Measurements from ENCODE around the gene SLC5A1. TPM values are rescaled to one million over a fixed set of nuclear protein-coding genes. Genes with fewer than 3 reads are reported as not detected.
"Not testable (repeated sequence)": the region's sequence is repeated elsewhere in the genome, so short reads cannot be mapped to it uniquely, and the experiment has no call there.

SLC5A1 gene
- total and polyA plus RNA-seq, 2 donors, result 0.24 to 0.52 TPM

- Histone ChIP-seq H3K9me3 (ENCODE audit: control insufficient read depth in 2 of 2, insufficient read depth in 1 of 2, low read length in 1 of 2) (no peaks in the 10 kb centered on the region), H3K27me3 (ENCODE audit: control insufficient read depth in 2 of 2, insufficient read depth in 1 of 2, low read length in 1 of 2) (no peaks in the 10 kb centered on the region), H3K27ac (ENCODE audit: low read depth in 1 of 2, low read length in 1 of 2) (no peak overlapping the region), H3K4me3 (ENCODE audit: low read length in 2 of 2) (no peak overlapping the region), H3K36me3 (ENCODE audit: control insufficient read depth in 2 of 2, insufficient read depth in 2 of 2, low read length in 1 of 2) (no peaks in the 10 kb centered on the region), H3K4me1 (ENCODE audit: control insufficient read depth in 2 of 2, insufficient read depth in 2 of 2, low read length in 2 of 2) (peaks cover under 1 to 1% of the 10 kb centered on the region in 2 donors)
- no peak for DNase-seq (ENCODE audit: low read depth in 6 of 9, low spot score in 9 of 9)
Measured at GRCh38 chr22:32142600-32142999, 99.5 kb downstream of the SLC5A1 start.

DNA sequence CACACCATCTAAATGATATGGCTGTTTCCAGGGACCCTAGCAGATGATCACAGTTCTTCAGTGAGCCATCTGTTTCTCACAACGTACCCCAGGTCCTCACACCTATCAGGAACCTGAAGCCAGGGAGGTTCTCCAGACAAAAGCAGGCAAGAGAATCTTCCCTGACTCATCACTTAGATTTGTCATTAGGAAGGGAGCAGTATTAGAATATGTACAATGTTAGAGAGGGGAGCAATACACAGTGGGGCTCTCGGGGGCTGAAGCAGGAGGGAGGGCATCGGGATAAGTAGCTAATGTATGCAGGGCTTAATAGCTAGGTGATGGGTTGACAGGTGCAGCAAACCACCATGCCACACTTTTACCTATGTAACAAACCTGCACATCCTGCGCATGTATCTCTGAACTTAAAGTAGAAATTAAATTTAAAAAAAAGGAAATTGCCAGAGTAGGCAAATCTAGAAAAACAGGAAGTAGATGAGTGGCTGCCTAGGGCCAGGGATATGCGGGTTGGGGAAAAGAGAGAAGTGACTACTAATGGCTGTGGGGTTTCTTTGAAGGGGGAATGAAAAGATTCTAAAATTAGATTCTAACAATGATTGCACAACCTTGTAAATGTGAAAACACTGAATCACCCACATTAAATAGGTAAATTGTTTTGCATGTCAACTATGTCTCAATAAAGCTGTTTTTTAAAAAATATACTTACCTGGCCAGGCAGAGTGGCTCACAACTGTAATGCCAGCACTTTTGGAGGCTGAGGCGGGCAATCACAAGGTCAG lies 101.6 kb downstream of the SLC5A1 start:
- H3K9me3 ChIP-seq (ENCODE audit: control insufficient read depth in 2 of 2, insufficient read depth in 1 of 2, low read length in 1 of 2), result no peaks in the 10 kb centered on the region
- H3K4me3 ChIP-seq (ENCODE audit: low read length in 2 of 2), result no peak overlapping the region
- H3K4me1 ChIP-seq (ENCODE audit: control insufficient read depth in 2 of 2, insufficient read depth in 2 of 2, low read length in 2 of 2), result no peaks in the 10 kb centered on the region
- no peaks in the 10 kb centered on the region for H3K36me3 ChIP-seq (ENCODE audit: control insufficient read depth in 2 of 2, insufficient read depth in 2 of 2, low read length in 1 of 2)
- DNase-seq (ENCODE audit: low read depth in 6 of 9, low spot score in 9 of 9), result peak in 3 of 9 donors; percentile 9 to 52 (median 10)
- no peak overlapping the region for H3K27ac ChIP-seq (ENCODE audit: low read depth in 1 of 2, low read length in 1 of 2)
- no peaks in the 10 kb centered on the region for H3K27me3 ChIP-seq (ENCODE audit: control insufficient read depth in 2 of 2, insufficient read depth in 1 of 2, low read length in 1 of 2)
- WGBS, result 33% methylated on average over 6 of the region's 6 CpGs

DNA sequence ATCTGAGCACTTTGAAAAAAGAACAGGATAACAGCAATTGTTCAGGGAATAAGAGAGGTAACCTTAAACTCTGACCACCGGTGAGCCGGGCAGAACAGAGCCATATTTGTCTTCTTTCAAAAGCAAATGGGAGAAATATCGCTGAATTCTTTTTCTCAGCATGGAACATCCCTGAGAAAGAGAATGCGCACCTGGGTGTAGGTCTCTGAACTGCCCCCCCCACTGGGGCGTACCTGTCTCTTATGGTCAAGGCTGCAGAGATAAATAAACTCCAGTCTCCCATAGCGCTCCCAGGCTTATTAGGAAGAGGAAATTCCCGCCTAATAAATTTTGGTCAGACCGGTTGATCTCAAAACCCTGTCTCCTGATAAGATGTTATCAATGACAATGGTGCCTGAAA lies 104.1 kb downstream of the SLC5A1 start:
- not testable (repeated sequence) for H3K4me1 ChIP-seq (ENCODE audit: control insufficient read depth in 2 of 2, insufficient read depth in 2 of 2, low read length in 2 of 2); H3K27me3 ChIP-seq (ENCODE audit: control insufficient read depth in 2 of 2, insufficient read depth in 1 of 2, low read length in 1 of 2); H3K9me3 ChIP-seq (ENCODE audit: control insufficient read depth in 2 of 2, insufficient read depth in 1 of 2, low read length in 1 of 2); H3K27ac ChIP-seq (ENCODE audit: low read depth in 1 of 2, low read length in 1 of 2); H3K36me3 ChIP-seq (ENCODE audit: control insufficient read depth in 2 of 2, insufficient read depth in 2 of 2, low read length in 1 of 2); H3K4me3 ChIP-seq (ENCODE audit: low read length in 2 of 2); DNase-seq (ENCODE audit: low read depth in 6 of 9, low spot score in 9 of 9)
- WGBS, result 98% methylated on average over 8 of the region's 8 CpGs

DNA sequence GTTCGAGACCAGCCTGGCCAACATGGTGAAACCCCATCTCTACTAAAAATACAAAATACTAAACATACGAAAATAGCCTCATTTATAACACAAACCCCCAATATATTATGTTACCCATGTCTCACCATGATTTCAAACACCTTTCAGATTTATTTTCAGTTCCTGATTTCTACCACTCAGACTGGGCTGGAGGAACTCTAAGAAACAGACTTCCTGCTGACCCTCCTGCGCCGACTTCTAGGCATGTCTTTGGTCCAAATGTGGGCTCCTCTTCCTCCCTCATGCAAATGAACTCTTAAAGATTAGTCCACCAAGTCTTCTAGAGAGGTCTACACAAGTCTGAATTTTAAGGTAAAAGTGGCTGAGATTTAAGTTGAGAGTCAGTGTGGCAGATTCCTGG lies 105.3 kb downstream of the SLC5A1 start:
- 86% methylated on average over 4 of the region's 4 CpGs for WGBS
- H3K4me1 ChIP-seq (ENCODE audit: control insufficient read depth in 2 of 2, insufficient read depth in 2 of 2, low read length in 2 of 2); H3K27ac ChIP-seq (ENCODE audit: low read depth in 1 of 2, low read length in 1 of 2); H3K4me3 ChIP-seq (ENCODE audit: low read length in 2 of 2); H3K27me3 ChIP-seq (ENCODE audit: control insufficient read depth in 2 of 2, insufficient read depth in 1 of 2, low read length in 1 of 2); H3K9me3 ChIP-seq (ENCODE audit: control insufficient read depth in 2 of 2, insufficient read depth in 1 of 2, low read length in 1 of 2); H3K36me3 ChIP-seq (ENCODE audit: control insufficient read depth in 2 of 2, insufficient read depth in 2 of 2, low read length in 1 of 2); DNase-seq (ENCODE audit: low read depth in 6 of 9, low spot score in 9 of 9): not testable (repeated sequence)

GRCh38 chr22:32150647-32151046 lies 107.6 kb downstream of the SLC5A1 start:
- H3K4me3 ChIP-seq (ENCODE audit: low read length in 2 of 2); H3K27me3 ChIP-seq (ENCODE audit: control insufficient read depth in 2 of 2, insufficient read depth in 1 of 2, low read length in 1 of 2); H3K4me1 ChIP-seq (ENCODE audit: control insufficient read depth in 2 of 2, insufficient read depth in 2 of 2, low read length in 2 of 2); DNase-seq (ENCODE audit: low read depth in 6 of 9, low spot score in 9 of 9); H3K9me3 ChIP-seq (ENCODE audit: control insufficient read depth in 2 of 2, insufficient read depth in 1 of 2, low read length in 1 of 2); H3K36me3 ChIP-seq (ENCODE audit: control insufficient read depth in 2 of 2, insufficient read depth in 2 of 2, low read length in 1 of 2); H3K27ac ChIP-seq (ENCODE audit: low read depth in 1 of 2, low read length in 1 of 2): not testable (repeated sequence)
- WGBS, result 63% methylated on average over 7 of the region's 7 CpGs

DNA sequence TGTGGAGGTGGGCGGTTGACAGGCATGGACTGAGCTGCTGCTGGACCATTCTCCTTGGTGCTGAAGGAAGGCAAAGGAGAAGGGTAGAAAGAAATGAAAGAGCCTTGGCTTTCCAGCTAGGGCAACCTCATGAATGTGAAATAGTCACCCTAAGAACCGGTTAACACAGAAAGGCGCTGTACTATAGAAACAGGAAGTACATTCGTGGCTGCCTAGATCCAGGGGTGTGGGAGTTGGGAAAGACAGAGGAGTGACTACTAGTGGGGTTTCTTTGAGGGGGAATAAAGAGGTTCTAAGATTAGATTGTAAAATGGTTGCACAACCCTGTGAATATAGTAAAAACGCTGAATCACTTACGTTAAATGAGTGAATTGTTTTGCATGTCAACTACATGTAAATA lies 108.6 kb downstream of the SLC5A1 start:
- H3K27me3 ChIP-seq (ENCODE audit: control insufficient read depth in 2 of 2, insufficient read depth in 1 of 2, low read length in 1 of 2); H3K9me3 ChIP-seq (ENCODE audit: control insufficient read depth in 2 of 2, insufficient read depth in 1 of 2, low read length in 1 of 2); DNase-seq (ENCODE audit: low read depth in 6 of 9, low spot score in 9 of 9); H3K36me3 ChIP-seq (ENCODE audit: control insufficient read depth in 2 of 2, insufficient read depth in 2 of 2, low read length in 1 of 2); H3K27ac ChIP-seq (ENCODE audit: low read depth in 1 of 2, low read length in 1 of 2); H3K4me1 ChIP-seq (ENCODE audit: control insufficient read depth in 2 of 2, insufficient read depth in 2 of 2, low read length in 2 of 2); H3K4me3 ChIP-seq (ENCODE audit: low read length in 2 of 2): not testable (repeated sequence)
- WGBS, result 74% methylated on average over 6 of the region's 6 CpGs

- 91% methylated on average over 4 of the region's 4 CpGs for WGBS
Measured at GRCh38 chr22:32154727-32155126, 111.7 kb downstream of the SLC5A1 start.

GRCh38 chr22:32157632-32158031 lies 114.6 kb downstream of the SLC5A1 start:
- H3K4me1 ChIP-seq (ENCODE audit: control insufficient read depth in 2 of 2, insufficient read depth in 2 of 2, low read length in 2 of 2); H3K4me3 ChIP-seq (ENCODE audit: low read length in 2 of 2); H3K27me3 ChIP-seq (ENCODE audit: control insufficient read depth in 2 of 2, insufficient read depth in 1 of 2, low read length in 1 of 2); H3K36me3 ChIP-seq (ENCODE audit: control insufficient read depth in 2 of 2, insufficient read depth in 2 of 2, low read length in 1 of 2); H3K27ac ChIP-seq (ENCODE audit: low read depth in 1 of 2, low read length in 1 of 2); H3K9me3 ChIP-seq (ENCODE audit: control insufficient read depth in 2 of 2, insufficient read depth in 1 of 2, low read length in 1 of 2); DNase-seq (ENCODE audit: low read depth in 6 of 9, low spot score in 9 of 9): not testable (repeated sequence)
- WGBS, result 91% methylated on average over 5 of the region's 5 CpGs

More at GRCh38 chr22:32154727-32155126, 111.7 kb downstream of the SLC5A1 start:
- H3K27me3 ChIP-seq (ENCODE audit: control insufficient read depth in 2 of 2, insufficient read depth in 1 of 2, low read length in 1 of 2); H3K27ac ChIP-seq (ENCODE audit: low read depth in 1 of 2, low read length in 1 of 2); H3K36me3 ChIP-seq (ENCODE audit: control insufficient read depth in 2 of 2, insufficient read depth in 2 of 2, low read length in 1 of 2); DNase-seq (ENCODE audit: low read depth in 6 of 9, low spot score in 9 of 9); H3K4me1 ChIP-seq (ENCODE audit: control insufficient read depth in 2 of 2, insufficient read depth in 2 of 2, low read length in 2 of 2); H3K9me3 ChIP-seq (ENCODE audit: control insufficient read depth in 2 of 2, insufficient read depth in 1 of 2, low read length in 1 of 2); H3K4me3 ChIP-seq (ENCODE audit: low read length in 2 of 2): not testable (repeated sequence)

DNA sequence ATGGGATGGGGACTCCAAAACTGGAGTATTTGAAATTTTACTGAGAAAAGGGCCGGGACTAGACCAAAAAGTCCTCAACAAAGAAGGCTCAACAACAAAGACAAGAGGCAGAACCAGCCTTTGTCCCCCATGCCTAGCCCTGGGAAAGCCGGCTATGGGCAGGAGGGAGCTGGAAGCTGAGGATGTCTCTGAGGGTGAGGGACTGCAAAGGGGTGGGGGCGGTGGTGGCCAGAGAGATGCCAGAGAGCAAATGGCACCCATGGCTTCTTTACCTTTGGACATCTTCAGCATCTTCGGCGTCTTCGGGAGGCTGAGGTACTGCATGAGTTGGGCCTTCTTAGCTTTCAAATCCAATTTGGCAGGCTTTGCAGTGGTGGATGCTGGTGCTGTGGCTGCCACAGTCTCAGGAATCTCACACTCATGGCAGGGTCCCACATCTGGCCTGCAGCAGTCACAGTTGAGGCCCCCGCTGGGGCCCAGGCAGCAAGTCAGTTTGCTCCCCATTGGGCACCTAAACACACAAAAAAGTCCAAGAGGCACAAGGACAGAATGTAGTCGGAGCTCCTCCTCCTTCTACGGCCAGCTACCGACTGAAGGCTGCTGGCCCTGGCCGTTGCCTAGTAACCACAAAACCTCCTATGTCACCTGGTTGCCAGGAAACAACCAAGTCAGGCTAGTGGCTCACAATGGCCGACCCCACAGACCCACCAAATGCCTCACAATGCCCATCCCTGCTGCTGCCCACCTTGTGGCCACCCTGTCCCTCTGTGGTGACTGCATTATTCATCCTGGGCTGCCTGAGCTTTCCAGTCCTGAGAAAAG lies 115.9 kb downstream of the SLC5A1 start, which contains the start of gene C22orf42:
Gene C22orf42, minus strand, starts transcription at position 592 of the 822 bp plus-strand sequence. Its CDS starts 88 bp downstream, at position 504.
- no peaks in the 10 kb centered on the region for H3K36me3 ChIP-seq (ENCODE audit: control insufficient read depth in 2 of 2, insufficient read depth in 2 of 2, low read length in 1 of 2)
- DNase-seq (ENCODE audit: low read depth in 6 of 9, low spot score in 9 of 9), result no peak
- 92% methylated on average over 12 of the region's 12 CpGs for WGBS

More for the DNA sequence above, 115.9 kb downstream of the SLC5A1 start, which contains the start of gene C22orf42:
- Histone ChIP-seq H3K27me3 (ENCODE audit: control insufficient read depth in 2 of 2, insufficient read depth in 1 of 2, low read length in 1 of 2) (no peaks in the 10 kb centered on the region), H3K4me3 (ENCODE audit: low read length in 2 of 2) (no peak within 1 kb of the TSS), H3K9me3 (ENCODE audit: control insufficient read depth in 2 of 2, insufficient read depth in 1 of 2, low read length in 1 of 2) (no peaks in the 10 kb centered on the region), H3K27ac (ENCODE audit: low read depth in 1 of 2, low read length in 1 of 2) (no peak within 1 kb of the TSS), H3K4me1 (ENCODE audit: control insufficient read depth in 2 of 2, insufficient read depth in 2 of 2, low read length in 2 of 2) (no peaks in the 10 kb centered on the region)
